ENCODE data around the gene KDM4D.
"Not testable (repeated sequence)": the region's sequence is repeated elsewhere in the genome, so short reads cannot be mapped to it uniquely, and the experiment has no call there.

Gene KDM4D

DNA sequence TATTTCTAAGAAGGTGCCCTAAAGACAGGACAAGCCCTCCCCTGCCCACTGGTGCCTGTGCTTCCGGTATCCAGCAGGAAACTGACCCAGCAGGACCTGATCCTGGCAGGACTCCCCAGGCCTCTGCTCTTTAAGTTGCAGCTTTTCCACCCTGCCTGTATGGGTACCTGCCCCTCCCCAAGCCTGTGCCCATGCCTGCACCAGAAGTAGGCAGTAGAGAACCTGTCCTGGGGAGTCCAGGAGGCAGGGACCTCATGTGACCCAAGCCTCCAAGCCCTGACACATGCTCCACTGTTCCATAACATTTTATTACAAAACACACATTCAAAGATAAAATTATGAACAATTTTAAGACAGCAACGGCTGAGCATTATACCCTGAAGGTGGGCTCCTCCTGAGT lies 14.3 kb upstream of the KDM4D start:
- DNase-seq, result no peak

DNA sequence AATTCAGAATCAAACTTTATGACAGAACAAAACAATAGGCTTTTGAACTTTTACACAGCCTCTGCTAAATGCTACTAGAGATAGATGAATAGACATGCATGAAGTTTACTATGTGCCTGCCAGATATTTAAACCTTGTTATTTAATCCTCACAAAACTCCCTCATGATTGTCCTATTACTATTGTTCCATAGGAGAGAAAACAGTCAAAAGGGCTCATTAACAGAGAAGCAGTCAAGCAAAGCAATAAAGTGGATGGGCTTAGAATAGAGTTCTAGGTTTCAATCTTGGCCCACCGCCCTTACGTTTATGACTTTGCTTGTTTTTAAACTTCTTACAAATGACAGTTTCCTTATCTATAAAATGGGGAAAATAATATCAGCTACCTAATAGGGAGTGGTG lies 13.0 kb upstream of the KDM4D start:
- DNase-seq, result no peak

DNA sequence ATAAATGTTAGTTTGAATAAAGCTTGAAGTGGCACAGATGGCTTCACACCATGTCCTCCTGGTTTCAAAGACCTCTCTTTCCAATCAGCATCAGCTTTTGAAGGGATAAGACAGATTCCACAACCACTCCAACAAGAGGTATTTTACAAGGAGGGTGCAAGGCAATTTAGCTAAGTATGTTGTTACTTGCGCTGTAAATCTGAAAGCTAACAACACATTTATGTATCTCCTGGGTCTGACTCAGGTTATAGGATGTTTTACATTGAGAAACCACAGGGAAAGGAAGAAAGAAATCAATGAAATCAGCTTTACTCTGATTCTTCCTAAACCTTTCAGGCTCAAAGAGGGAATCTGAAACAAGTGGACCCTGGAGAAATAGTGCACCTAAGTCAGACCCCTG lies 12.3 kb upstream of the KDM4D start:
- DNase-seq, result no peak

DNA sequence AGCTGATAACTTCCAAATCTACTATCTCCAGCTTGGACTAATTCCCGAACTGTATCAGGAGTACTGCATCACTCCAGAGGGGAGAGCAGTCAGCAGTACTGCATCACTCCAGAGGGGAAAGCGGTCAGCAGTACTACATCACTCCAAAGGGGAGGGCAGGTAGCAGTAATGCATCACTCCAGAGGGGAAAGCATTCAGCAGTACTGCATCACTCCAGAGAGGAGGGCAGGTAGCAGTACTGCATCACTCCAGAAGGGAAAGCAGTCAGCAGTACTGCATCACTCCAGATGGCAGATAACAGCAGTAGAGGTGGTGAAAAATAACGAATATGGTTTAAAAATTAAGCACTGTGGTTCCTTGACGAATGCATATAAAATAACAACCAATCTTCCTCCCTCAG lies 8.6 kb upstream of the KDM4D start:
- DNase-seq, result no peak

DNA sequence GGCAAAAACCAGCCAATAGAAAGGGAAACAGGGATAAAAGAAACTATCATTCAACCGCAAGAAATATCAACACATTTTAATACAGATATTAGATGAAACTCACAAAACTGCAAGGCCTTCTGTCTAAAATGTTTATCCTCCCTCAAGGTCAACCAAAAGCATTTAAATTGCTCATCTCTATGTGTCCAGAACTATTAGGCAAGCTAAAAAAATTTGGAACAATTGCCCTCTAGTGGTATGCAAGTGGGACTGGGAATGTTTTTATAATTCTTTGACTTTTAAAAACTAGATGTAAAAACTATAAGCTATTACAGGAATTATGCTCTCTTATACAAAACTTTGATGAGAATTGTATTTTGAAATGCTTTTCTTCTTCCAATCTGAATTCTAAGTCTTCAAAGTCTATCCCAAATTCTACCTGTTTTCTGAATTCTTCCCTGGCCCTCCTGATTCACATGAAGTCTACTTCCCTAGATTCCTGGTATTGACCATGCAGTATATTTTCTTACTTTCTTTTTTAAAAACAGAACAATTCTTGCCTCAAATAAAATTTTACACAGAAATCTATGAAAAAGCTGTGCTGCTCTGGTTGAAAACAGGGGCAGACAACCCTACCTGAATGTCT lies 5.1 kb upstream of the KDM4D start:
- peak; percentile 11 for DNase-seq

DNA sequence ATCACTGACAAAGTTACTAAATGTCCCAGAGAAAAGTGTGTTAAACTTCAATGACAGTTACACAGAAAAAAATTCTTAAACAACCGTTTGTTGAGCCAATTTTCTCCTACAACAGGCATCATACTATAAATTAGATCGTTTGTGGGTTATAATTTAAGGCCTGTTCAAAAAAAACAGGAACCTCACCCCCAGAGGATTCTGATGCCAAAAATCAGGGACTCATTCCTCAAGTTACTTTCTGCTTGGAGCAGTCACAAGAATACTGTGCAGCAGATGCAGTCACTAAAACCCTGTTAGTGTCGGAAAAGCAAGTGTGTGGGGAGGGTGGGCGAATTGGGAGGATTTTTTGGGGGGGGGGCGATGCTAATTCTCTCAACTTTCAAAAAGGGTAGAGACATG lies 810 bp upstream of the KDM4D start:
- no peak for DNase-seq

DNA sequence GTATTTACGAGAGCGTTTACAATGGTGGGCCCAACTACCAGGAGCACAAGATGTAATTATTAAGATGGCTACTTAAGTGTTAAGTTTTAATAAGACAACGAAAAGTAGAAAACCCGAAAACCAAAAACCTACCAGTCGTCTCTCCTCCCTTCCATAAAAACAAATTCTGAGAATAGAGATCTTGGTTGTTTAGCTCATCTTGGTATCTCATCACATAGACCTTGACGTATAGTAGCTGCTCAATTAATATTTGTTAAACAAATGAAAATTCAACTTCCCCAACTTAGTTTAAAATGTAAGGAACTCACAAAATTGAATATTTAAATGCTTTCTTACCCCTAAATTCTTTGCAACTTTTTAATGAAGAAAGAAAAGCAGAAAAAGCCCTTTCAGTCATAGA lies 669 bp downstream of the KDM4D start:
- no peak for DNase-seq

DNA sequence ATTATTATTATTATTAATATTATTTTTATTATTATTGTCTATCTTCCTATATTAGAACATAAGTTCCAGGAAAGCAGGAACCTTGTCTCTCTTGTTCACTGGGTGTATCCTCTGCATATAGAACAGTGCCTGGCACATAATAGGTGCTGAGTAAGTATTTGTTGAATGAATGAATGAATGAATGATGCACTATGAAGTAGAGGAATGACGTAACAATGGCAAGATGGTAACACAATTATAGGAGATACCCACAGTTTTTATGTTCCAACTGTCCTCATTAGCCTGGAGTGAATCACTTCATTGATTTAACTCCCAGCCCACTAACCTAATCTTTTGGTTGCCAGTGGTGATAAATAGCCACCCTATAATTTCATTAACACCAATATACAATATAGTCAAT lies 2.1 kb downstream of the KDM4D start:
- DNase-seq, result no peak

DNA sequence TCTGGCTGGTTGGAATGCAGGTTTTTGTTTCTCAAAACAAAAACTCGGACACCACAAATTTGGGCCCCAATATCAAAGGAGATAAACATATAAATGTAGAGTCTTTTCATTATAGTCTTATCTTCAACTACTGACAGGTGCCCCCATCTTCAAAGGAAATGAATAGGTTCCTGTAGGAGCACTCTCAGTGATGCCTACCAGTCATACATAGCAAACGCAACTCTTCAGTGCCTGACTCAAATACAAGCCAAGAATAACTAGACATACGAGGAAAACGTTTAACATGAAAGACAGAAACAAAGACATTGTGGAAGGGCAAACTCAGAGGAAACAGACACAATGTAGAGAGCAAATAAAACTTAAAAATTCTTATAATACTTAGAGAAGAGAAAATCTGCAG lies 13.9 kb downstream of the KDM4D start:
- no peak for DNase-seq

DNA sequence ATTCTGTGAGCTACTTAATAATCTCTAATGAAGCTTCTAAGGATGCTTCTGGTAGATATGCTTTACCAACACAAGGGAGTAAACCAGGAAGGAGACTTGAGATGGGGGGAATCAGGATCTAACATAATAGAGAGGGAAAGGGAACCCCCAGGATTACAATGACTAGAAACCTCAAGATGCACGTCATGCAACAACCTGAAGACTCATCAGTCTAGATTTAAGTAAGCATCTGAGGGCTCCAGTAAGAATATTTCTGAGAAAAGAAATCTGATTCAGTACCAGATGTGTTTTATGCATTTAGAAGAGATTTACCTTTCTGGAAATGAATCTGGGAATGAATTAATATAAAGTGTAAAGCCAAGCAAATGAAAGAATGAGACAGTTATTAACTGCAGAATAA lies 15.2 kb downstream of the KDM4D start:
- DNase-seq, result no peak

DNA sequence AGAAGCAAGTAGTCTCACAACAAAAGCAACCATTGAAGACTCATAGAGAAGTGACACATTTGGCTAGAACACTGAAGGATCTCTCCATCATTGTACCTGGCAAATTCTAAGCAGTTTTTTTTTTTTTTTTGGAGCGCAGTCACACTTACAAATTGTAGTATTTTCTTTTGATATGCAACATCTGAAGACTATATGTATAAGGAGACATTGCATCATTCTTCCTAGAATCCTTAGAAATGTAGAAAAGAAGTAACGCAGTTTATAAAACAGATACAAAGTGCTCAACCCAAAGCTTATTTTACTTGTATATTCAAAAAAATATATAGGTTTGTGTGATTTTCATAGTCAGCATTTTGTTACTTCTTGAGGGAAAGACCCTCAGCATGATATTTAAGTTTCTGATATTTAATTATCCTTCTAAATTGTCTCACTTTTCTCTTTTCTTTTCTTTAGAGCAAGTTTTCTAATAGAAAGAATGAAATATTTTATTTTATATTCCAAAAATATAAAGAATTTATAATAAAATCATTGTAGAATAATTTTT lies 20.0 kb downstream of the KDM4D start:
- DNase-seq, result no peak

DNA sequence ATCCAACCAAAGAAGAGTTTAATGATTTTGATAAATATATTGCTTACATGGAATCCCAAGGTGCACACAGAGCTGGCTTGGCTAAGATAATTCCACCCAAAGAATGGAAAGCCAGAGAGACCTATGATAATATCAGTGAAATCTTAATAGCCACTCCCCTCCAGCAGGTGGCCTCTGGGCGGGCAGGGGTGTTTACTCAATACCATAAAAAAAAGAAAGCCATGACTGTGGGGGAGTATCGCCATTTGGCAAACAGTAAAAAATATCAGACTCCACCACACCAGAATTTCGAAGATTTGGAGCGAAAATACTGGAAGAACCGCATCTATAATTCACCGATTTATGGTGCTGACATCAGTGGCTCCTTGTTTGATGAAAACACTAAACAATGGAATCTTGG lies 23.9 kb downstream of the KDM4D start:
- no peak for DNase-seq

DNA sequence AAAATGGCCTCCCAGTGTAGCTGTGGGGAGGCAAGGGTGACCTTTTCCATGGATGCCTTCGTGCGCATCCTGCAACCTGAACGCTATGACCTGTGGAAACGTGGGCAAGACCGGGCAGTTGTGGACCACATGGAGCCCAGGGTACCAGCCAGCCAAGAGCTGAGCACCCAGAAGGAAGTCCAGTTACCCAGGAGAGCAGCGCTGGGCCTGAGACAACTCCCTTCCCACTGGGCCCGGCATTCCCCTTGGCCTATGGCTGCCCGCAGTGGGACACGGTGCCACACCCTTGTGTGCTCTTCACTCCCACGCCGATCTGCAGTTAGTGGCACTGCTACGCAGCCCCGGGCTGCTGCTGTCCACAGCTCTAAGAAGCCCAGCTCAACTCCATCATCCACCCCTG lies 24.8 kb downstream of the KDM4D start:
- no peak for DNase-seq

DNA sequence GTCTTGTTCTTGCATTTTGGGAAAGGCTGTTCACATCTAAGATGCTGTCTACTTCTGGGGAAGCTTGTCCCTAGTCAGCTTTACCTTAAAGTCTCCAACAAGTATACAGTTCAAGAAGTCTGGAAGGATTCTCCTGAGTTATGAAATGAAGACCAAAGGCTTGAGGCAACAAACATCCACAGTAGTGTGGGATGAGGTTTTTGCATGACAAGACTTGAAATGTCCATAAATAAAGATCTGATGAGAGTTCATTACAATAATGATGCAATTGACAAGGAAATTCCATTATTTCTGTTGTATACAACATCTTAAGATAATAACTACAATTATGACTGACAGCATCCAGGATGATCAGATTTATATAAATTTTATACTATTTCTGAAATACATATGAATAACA lies 30.2 kb downstream of the KDM4D start:
- DNase-seq, result no peak

DNA sequence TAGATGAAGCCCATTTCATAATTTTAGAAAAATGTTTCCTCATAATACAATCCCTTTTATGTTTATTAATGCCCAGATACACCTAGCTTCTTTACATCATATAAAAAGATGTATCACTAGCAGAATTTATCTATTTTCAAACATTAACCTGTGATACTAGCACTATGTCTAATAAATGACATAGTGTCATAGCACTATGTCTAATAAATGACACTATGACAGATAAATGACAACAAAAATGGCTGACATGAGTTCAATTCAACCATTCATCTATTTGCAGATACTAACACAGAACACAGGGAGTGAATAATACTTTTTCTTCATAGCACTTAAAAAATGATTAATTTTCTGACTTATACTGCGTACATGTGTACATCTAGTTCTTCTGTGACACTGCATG lies 32.1 kb downstream of the KDM4D start:
- no peak for DNase-seq

DNA sequence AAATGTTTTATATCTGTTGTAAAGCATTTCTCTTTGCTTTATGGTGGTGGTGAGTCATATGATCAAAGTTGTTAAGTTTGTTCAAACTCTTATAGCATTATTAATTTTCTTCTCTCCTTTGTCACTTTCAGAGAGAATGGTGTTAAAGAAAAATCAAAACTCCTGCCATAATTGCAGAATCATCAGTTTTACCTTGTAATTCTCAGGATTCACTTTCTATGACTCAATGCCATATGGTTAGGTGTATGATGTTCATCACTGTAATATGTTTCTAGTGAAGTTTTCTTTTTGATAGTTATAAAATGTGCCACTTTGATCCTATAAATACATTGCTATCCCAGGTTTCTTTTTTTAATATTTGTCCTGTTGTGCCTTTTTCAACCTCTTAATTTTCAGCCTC lies 37.9 kb downstream of the KDM4D start:
- DNase-seq, result no peak

DNA sequence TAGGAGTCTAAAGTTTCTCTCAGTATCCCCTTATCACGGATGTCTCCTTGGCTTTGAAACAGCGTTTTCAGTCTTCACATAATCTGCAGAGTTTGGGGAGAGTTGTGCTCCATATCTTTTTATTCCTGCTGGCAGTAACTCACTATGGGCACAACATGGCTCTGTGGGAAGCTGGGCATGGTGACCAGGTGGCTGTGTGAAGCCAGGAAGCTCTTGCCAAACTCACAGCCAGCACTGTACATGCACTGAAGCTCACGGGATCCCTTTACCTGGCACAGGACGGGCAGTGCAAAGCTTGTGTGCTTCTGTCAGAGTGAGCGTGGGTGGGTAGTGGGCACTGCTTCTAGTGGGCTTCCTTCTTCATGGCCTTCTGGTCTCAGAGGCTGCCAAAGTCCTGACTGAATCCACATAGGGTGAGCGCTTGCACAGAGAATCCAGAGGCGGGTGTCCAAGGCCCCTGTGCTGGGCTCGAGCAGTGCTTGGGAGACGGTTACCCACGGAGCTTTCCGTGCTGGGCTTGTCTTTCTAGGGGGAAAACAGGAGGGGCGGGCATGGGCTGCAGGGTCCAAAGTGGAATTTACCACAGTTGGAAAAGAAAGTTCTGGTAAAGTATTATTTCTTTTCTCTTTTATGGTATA lies 40.8 kb downstream of the KDM4D start:
- DNase-seq, result no peak

DNA sequence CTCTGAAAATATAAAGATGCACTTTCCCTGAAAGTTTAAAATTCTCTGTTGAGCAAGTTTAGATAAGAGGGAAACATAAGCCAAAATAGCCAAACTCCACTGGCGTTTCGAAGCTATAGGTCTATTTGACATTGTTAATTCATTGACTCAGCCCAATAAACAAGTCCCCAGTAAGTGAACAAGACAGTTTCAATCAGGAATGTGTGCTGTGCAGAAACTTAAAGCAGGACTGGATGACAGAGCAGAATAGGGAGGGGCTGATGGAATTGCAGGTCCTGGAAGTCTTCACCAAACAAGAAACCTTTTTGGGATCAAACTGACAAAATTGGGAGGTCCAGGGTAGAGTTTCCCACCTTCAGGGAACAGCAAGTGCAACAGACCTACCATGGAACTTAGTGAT lies 42.6 kb downstream of the KDM4D start:
- no peak for DNase-seq

DNA sequence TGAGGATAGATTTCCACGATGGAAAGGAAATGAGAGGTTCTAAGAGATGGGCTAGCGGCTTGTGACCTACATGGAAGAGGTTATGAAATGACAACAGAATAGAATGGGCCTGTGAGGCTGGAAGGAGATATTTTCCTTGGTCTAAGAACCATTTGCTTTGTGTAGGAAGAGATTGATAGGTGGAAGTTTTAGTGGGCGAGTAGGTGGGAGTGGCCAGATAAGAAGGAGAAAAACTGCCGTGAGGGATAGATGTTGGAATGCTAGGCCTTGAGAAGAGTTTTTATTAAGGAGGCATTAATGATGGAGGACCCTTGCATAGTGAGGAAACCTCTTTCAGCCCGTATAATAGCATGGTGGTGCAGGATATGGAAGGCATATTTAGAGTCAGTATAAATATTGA lies 48.0 kb downstream of the KDM4D start:
- DNase-seq, result not testable (repeated sequence)

DNA sequence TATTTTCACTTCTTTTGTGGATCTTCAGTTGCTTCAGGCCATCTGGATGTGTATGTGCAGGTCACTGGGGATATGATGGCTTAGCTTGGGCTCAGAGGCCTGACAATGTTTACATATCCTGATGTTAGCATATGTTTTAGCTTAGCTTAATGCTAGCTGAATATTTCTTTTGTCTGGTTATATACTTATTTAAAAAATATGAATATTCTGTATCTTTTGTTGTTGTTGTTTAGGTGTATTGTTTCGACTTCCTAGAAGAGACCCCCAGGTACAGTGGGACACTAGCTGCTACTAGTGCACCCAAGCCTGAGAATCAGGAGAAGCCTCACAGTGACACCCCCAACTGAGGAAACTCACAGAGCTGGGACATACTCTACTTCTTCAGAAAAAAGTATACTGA lies 51.4 kb downstream of the KDM4D start, which contains the start of gene KDM4E:
TSS of gene KDM4E (plus strand) at position 301 of the 400 bp plus-strand sequence. CDS start 300 bp downstream, outside the sequence.
- no peak for DNase-seq

DNA sequence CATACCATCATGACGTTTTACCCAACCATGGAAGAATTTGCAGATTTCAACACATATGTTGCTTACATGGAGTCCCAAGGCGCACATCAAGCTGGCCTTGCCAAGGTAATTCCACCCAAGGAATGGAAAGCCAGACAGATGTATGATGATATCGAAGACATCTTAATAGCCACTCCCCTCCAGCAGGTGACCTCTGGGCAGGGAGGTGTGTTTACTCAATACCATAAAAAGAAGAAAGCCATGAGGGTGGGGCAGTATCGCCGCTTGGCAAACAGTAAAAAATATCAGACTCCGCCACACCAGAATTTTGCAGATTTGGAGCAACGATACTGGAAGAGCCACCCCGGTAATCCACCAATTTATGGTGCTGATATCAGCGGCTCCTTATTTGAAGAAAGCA lies 52.1 kb downstream of the KDM4D start:
- not testable (repeated sequence) for DNase-seq

DNA sequence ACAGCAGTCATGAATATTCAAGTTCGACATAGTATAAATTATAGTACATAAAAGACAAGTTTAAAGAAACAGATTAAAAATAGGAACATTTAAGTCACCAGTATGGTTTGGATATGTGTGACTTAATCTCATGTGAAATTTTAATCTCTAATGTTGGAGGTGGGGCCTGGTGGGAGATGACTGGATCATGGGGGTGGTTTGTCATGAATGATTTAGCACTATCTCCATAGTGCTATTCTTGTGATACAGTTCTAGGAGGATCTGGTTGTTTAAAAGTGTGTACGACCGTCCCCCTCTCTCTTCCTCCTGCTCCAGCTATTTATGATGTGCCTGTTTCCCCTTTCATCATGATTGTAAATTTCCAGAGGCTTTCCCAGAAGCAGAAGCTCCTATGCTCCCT lies 54.8 kb downstream of the KDM4D start:
- DNase-seq, result no peak

DNA sequence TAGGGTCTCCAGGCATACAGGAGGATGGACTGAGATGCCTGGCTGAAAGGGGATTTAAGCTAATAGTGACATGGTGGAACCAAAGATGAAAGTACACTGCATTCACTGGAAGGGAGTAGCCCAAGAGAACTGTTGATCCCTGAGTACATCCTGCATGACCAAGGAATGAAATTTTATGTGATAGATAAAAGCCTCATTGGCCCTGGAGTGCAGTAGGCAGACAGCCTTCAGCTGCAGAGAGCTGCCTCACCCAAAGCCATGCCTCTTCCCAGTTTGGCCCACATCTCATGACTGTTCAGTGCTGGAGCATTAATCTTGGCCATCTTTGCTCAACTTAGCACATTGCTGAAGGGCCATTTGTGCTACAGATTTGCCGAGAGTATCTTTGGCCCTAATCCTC lies 59.5 kb downstream of the KDM4D start:
- no peak for DNase-seq

DNA sequence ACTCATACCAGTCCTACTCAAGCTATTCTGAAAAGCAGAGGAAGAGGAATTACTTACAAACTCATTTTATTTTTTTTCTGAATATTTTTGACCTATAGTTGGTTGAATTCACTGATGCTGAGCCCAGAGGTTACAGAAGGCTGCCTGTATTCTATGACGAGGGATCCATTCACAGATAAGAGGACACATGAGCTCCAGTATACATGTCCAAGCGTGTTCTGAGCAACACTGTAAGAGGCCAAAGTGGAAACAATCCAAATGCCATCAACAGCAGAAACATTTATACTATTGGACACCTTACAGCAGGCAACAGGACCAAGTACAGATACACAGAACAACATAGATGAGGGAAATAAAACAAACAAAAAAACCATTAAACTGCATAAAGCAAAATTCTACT lies 61.8 kb downstream of the KDM4D start:
- no peak for DNase-seq

Measured in NCI-H2227 treated with DMSO at 0.1 percent for 48 hours (cell line).